SK-N-SH treated with all-trans-retinoic acid at 6 μM for 48 hours (cell line): ENCODE results near the gene TMEM18.

Experiments used
- ATAC-seq: fragments of 200-7000 bp; cut with Tn5 transposase; 3 replicates; pipeline ENCODE4 v1.9.1; 2020; ENCODE audit warnings: mild to moderate bottlenecking, moderate library complexity
- ARNTL ChIP-seq: fragments of 450-650 bp; formaldehyde crosslinking; IDR thresholded peaks from 2 replicates; pipeline ENCODE4 v1.5.0; 2020; ENCODE audit warnings: low read depth, mild to moderate bottlenecking, moderate library complexity, borderline replicate concordance
- BACH2 ChIP-seq: fragments of 250-450 bp; sonication (Bioruptor Pico); IDR thresholded peaks from 2 replicates; pipeline ENCODE4 v1.9.0; 2021; ENCODE audit warnings: mild to moderate bottlenecking, borderline replicate concordance
- CREB5 ChIP-seq: fragments of 250-450 bp; sonication (Bioruptor Pico); IDR thresholded peaks from 2 replicates; pipeline ENCODE4 v1.5.1; 2020; ENCODE audit warnings: low read depth, mild to moderate bottlenecking, moderate library complexity
- CSDC2 ChIP-seq: fragments of 250-450 bp; sonication (Bioruptor Pico); IDR thresholded peaks from 2 replicates; pipeline ENCODE4 v1.5.0; 2020; ENCODE audit warnings: mild to moderate bottlenecking, moderate library complexity
- CSRNP3 ChIP-seq: fragments of 250-450 bp; sonication (Bioruptor Pico); IDR thresholded peaks from 2 replicates; pipeline ENCODE4 v1.5.1; 2021; ENCODE audit warnings: mild to moderate bottlenecking, moderate library complexity
- ESRRG ChIP-seq: fragments of 250-450 bp; sonication (Bioruptor Pico); IDR thresholded peaks from 2 replicates; pipeline ENCODE4 v1.6.1; 2021; ENCODE audit warnings: mild to moderate bottlenecking
- GLIS3 ChIP-seq: fragments of 250-450 bp; sonication (Bioruptor Pico); IDR thresholded peaks from 2 replicates; pipeline ENCODE4 v1.5.0; 2020; ENCODE audit warnings: mild to moderate bottlenecking, moderate library complexity
- ISL1 ChIP-seq: fragments of 250-450 bp; sonication (Bioruptor Pico); IDR thresholded peaks from 2 replicates; pipeline ENCODE4 v2.1.2; 2022; ENCODE audit warnings: mild to moderate bottlenecking, moderate library complexity
- OSR1 ChIP-seq: fragments of 250-450 bp; sonication (Bioruptor Pico); IDR thresholded peaks from 2 replicates; pipeline ENCODE4 v1.8.0; 2022; ENCODE audit warnings: moderate library complexity, mild to moderate bottlenecking, inconsistent platforms
- PATZ1 ChIP-seq: fragments of 250-450 bp; sonication (Bioruptor Pico); IDR thresholded peaks from 2 replicates; pipeline ENCODE4 v1.8.0; 2020; ENCODE audit warnings: mild to moderate bottlenecking, moderate library complexity, borderline replicate concordance
- POU6F1 ChIP-seq: fragments of 250-450 bp; sonication (Bioruptor Pico); IDR thresholded peaks from 2 replicates; pipeline ENCODE4 v1.8.0; 2021; ENCODE audit warnings: low read depth, mild to moderate bottlenecking, moderate library complexity, borderline replicate concordance
- PPARA ChIP-seq: fragments of 250-450 bp; sonication (Bioruptor Pico); IDR thresholded peaks from 2 replicates; pipeline ENCODE4 v1.5.0; 2020; ENCODE audit warnings: mild to moderate bottlenecking, borderline replicate concordance
- RARB ChIP-seq: fragments of 250-450 bp; sonication (Bioruptor Pico); IDR thresholded peaks from 2 replicates; pipeline ENCODE4 v1.8.0; 2021; ENCODE audit warnings: mild to moderate bottlenecking, moderate library complexity
- SNAI2 ChIP-seq: fragments of 250-450 bp; sonication (Bioruptor Pico); IDR thresholded peaks from 2 replicates; pipeline ENCODE4 v1.5.0; 2020; ENCODE audit warnings: mild to moderate bottlenecking, moderate library complexity
- TCF4 ChIP-seq: fragments of 250-450 bp; sonication (Bioruptor Pico); IDR thresholded peaks from 2 replicates; pipeline ENCODE4 v1.8.0; 2021; ENCODE audit warnings: mild to moderate bottlenecking, moderate library complexity, borderline replicate concordance
- TOX ChIP-seq: fragments of 250-450 bp; sonication (Bioruptor Pico); IDR thresholded peaks from 2 replicates; pipeline ENCODE4 v1.8.0; 2021; ENCODE audit warnings: mild to moderate bottlenecking, moderate library complexity, borderline replicate concordance
- TSHZ2 ChIP-seq: fragments of 250-450 bp; sonication (Bioruptor Pico); IDR thresholded peaks from 2 replicates; pipeline ENCODE4 v1.5.0; 2020; ENCODE audit warnings: mild to moderate bottlenecking, moderate library complexity
- ZC3H10 ChIP-seq: fragments of 250-450 bp; sonication (Bioruptor Pico); IDR thresholded peaks from 2 replicates; pipeline ENCODE4 v1.5.1; 2021; ENCODE audit warnings: mild to moderate bottlenecking, moderate library complexity
- ZFP3 ChIP-seq: fragments of 250-450 bp; sonication (Bioruptor Pico); IDR thresholded peaks from 2 replicates; pipeline ENCODE4 v1.5.0; 2020; ENCODE audit warnings: mild to moderate bottlenecking, moderate library complexity
- ZFP30 ChIP-seq: fragments of 450-650 bp; formaldehyde crosslinking; IDR thresholded peaks from 2 replicates; pipeline ENCODE4 v1.5.0; 2022; ENCODE audit warnings: mild to moderate bottlenecking, moderate library complexity
- ZNF565 ChIP-seq: fragments of 450-650 bp; formaldehyde crosslinking; conservative IDR thresholded peaks from 2 replicates; pipeline ENCODE4 v1.5.0; 2020; ENCODE audit warnings: low read depth, mild to moderate bottlenecking, moderate library complexity
- ZNF8 ChIP-seq: fragments of 450-650 bp; formaldehyde crosslinking; IDR thresholded peaks from 2 replicates; pipeline ENCODE4 v1.5.0; 2020; ENCODE audit warnings: mild to moderate bottlenecking, moderate library complexity

Gene TMEM18

GRCh38 chr2:622357-622756 is 54.8 kb downstream of the TMEM18 start:
- no peak for ATAC-seq
- TF ChIP-seq RARB (no peak), PPARA (CRISPR knock-in tag) (no peak), ZFP30 (CRISPR knock-in tag) (no peak), TSHZ2 (CRISPR knock-in tag) (no peak), ZC3H10 (CRISPR knock-in tag) (no peak), TOX (no peak), CSRNP3 (no peak), CREB5 (no peak), POU6F1 (no peak), ZNF565 (CRISPR knock-in tag) (no peak), GLIS3 (CRISPR knock-in tag) (no peak), ARNTL (CRISPR knock-in tag) (no peak), SNAI2 (CRISPR knock-in tag) (no peak), BACH2 (CRISPR knock-in tag) (no peak), PATZ1 (CRISPR knock-in tag) (no peak), ZFP3 (no peak), OSR1 (no peak), TCF4 (CRISPR knock-in tag) (no peak), ZNF8 (no peak)

- TF ChIP-seq ZFP30 (CRISPR knock-in tag): no peak
- TF ChIP-seq ESRRG: no peak
- no peak for TF ChIP-seq BACH2 (CRISPR knock-in tag)
- TF ChIP-seq CSDC2: no peak
- no peak for TF ChIP-seq RARB
- no peak for TF ChIP-seq PPARA (CRISPR knock-in tag)
- no peak for TF ChIP-seq TCF4 (CRISPR knock-in tag)
- no peak for TF ChIP-seq ISL1 (CRISPR knock-in tag)
- no peak for TF ChIP-seq TSHZ2 (CRISPR knock-in tag)
- ATAC-seq: no peak
Measured at GRCh38 chr2:621303-622099, 55.7 kb downstream of the TMEM18 start.
